DMS79 treated with DMSO at 0.1 percent for 48 hours (cell line): ENCODE results near the gene APOM.

Source experiments
- DNase-seq: peaks from one replicate; lab custom pipeline; 2025; lab: John Stamatoyannopoulos, UW

Gene APOM

DNA sequence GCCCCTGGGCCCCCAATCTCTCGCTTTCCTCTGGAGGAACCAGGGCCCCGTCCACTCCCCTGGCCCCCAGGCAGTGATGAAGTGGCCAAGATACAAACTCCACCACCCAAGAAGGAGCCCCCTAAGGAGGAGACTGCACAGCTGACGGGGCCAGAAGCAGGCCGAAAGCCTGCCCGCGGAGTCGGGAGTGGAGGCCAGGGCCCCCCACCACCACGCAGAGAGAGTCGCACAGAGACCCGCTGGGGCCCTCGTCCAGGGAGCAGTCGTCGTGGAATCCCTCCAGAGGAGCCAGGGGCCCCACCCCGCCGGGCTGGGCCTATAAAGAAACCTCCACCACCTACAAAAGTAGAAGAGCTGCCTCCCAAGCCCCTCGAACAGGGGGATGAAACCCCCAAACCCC is 24.5 kb upstream of the APOM start:
- DNase-seq, result no peak

DNA sequence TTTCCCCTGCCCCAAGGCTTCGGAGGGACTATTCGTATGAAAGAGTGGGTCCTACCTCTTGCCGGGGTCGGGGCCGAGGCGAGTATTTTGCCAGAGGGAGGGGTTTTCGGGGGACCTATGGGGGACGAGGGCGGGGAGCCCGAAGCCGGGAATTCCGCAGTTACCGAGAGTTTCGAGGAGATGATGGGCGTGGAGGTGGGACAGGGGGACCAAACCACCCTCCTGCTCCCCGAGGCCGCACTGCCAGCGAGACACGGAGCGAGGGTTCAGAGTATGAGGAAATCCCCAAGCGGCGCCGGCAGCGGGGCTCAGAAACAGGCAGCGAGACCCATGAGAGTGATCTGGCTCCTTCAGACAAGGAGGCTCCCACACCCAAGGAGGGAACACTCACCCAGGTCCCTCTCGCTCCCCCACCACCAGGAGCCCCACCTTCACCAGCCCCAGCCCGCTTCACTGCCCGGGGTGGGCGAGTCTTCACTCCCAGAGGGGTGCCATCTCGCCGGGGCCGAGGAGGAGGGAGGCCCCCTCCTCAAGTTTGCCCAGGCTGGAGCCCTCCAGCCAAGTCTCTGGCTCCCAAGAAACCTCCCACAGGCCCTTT is 23.9 kb upstream of the APOM start:
- DNase-seq, result no peak

DNA sequence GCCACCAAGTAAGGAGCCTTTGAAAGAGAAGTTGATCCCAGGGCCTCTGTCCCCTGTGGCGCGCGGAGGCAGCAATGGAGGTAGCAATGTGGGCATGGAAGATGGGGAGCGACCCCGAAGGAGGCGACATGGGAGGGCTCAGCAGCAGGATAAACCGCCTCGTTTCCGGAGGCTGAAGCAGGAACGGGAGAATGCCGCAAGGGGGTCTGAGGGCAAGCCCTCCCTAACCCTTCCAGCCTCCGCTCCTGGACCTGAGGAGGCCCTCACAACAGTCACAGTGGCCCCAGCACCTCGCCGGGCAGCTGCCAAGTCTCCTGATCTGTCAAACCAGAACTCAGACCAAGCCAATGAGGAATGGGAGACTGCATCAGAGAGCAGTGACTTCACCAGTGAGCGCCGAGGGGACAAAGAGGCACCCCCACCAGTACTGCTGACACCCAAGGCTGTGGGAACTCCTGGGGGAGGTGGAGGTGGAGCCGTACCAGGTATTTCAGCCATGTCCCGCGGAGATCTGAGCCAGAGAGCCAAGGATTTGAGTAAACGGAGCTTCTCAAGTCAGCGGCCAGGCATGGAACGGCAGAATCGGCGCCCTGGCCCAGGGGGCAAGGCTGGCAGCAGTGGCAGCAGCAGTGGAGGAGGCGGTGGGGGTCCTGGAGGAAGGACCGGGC is 23.3 kb upstream of the APOM start:
- no peak for DNase-seq

DNA sequence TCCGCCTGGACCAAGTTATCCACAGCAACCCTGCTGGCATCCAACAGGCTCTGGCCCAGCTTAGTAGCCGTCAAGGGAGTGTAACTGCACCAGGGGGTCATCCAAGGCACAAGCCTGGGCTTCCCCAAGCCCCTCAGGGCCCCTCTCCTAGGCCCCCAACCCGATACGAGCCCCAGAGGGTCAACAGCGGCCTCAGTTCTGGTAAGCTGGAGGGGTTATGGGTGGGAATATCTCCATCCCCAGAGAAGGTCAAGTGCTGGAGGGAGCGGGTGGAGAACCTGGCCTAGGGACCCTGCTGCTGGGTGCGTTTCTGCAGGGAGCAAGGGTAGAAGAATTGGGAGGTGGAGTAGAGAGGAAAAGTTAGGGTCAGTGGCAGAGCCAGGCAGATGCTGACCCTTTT is 22.2 kb upstream of the APOM start:
- DNase-seq, result no peak

DNA sequence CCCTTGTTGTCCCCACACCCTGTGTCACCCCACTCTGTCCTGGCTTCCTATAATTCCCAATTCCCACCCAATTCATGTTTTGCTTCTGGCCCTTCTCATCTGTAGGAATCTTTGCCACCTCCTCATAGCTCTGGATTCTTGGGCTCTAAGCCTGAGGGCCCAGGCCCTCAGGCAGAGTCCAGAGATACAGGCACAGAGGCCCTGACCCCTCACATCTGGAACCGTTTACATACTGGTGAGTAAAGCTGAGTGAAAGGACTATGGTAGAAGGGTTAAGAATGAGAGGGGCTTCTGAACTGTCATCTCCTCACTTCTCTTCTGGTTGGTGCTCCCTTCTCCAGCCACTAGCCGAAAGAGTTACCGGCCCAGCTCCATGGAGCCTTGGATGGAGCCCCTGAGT is 21.6 kb upstream of the APOM start:
- DNase-seq, result no peak

DNA sequence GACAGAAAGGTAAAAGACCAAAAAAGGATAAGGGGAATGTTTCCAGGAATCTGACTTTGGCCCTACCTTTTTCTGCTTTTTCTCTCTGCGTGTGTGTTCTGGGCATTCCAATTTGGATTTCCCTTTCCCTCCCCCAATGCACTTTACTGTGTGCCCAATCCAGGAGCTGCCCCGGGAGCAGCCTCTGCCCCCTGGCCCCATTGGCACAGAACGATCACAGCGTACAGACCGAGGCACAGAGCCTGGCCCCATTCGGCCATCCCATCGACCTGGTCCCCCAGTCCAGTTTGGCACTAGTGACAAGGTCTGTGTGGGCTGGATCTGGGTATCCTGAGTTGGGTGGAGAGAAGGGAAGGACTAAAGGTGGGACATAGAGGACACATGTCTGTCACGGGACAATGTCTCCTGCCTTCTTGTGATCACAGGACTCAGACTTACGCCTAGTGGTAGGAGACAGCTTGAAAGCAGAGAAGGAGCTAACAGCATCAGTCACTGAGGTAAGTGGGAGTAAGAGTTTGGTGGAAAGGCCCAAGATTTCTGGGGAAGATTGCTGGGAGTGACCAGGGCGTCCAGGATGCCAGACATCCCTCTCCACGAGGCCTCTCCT is 20.6 kb upstream of the APOM start:
- no peak for DNase-seq

DNA sequence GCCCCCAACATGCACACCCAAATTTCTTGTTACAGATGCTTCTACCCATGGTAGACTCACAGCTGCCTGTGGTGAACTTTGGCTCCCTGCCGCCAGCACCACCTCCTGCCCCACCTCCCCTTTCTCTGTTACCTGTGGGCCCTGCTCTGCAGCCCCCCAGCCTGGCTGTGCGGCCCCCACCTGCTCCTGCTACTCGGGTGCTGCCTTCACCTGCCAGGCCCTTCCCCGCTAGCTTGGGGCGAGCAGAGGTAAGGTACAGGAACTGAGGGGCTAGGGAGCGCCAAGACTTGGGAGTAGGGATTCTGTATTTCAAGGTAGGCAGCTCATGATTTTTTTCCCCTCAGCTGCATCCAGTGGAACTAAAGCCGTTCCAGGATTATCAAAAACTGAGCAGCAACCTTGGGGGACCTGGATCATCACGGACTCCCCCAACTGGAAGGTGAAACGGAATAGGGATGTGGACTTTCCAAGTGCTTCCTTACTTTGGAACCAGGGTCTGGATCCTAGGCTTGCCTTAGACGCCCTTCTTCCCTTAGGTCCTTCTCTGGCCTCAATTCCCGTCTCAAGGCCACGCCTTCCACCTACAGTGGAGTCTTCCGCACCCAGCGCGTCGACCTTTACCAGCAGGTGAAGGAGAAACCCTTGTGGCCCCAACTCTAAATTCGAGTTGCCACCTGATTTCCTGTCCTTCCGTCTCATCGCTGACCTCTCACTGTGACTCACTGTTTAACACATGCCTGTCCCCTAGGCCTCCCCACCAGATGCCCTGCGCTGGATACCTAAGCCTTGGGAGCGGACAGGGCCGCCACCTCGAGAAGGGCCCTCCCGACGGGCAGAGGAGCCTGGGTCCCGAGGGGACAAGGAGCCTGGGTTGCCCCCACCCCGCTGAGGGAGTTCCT is 18.7 kb upstream of the APOM start:
- DNase-seq, result no peak

DNA sequence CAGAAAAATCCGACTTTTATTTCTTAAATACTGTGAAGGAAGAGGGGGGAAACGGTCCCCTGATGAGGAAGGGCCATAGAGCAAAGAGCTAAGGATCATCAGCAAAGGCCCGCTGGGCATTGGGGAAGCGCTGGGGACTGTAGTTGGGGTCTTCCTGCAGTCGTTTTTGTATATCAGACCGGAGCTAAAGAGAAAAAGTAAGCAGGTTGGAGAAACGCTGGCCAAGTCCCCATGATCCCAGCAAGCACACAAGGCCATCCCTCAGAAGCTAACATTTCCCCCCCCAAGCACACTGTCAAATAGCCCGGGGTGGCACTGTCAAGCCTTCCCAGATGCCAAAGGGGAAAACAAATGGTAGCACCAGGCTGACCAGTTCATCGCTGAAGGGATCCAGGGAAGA is 16.7 kb upstream of the APOM start:
- no peak for DNase-seq

DNA sequence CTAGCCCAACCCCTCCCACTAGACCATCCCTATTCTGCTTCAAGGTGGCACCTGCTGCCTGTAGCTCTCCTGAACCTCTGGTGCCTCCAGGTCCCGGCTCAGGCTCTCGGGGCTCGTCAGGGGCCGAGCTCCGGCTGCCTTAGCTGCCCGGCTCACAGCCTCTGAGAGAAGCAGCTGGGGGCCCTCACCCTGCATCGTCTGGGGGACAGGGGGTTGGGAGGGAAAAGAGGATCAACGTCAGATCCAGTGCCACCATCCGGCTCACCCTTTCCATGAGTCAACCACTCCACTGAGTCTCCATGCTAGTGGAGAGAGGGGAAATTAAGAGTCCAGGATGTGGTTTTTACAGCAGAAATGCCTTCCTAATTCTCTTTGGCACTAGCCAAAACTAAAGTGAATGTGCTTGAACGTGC is 16.2 kb upstream of the APOM start:
- no peak for DNase-seq

DNA sequence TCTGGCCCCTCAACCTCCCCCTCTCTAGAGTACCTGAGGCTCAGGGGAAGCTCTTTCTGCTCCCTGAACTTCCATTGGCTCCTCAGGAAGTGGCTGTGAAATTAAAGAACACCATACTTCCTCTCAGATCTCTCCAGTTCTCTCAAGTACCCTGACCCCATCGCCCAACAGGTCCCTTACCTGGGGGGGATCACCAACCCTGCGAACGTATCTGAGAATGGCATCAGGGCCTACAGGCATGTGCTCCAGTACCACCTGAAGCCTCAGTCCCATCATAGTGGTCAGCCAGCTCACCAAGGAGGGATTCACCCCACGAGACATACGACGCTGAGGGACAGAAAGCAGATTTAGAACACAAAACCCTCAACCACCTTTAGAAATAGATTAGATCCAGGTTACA is 15.1 kb upstream of the APOM start:
- DNase-seq, result no peak

DNA sequence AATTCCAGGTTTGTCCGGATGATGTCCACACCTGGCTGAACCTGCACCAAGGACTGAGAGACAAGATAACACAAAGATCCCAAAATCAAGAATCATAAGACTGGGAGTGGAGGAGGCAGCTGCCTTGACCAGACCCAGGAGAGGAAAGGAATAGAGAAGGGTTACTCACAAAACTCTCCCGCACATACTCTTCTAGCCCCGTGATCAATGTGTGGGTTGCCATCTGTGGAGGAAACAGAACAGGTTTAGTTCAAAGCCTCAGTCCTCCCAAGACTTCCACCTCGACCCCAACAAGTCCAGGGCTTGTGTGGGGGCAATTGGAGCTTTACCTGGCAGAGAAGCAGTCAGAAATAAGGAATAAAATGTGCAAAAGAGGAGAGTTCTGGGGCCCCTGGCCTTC is 14.3 kb upstream of the APOM start:
- no peak for DNase-seq

DNA sequence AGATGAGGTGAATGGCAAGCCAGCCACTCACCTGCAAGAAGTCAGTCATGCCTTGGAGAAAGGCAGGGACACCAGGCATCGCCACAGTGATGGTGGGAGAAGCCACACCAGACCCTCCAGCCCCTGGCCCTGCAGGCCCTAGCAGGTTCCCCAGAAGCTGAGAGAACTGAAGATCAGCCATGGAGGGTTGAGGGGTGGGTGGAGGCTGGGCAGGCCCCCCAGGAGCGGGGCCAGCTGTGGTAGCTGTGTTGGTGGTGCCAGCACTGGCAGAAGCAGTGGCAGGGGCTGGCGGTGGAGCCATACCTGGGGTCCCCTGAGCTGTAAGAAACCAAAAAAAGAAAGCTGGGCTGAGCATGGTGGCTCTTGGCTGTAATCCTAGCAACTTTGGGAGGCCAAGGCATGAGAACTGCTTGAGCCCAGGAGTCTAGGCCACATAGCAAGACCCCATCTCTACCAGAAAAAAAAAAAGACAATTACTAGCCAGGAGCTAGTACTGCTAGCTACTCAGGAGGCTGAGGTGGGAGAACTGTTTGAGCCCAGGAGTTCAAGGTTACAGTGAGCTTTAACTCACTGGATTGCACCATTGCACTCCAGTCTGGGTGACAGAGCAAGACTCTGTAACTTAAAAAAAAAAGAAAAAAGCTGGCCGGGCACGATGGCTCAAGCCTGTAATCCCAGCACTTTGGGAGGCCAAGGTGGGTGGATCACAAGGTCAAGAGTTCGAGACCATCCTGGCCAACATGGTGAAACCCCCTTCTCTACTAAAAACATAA is 12.7 kb upstream of the APOM start:
- DNase-seq, result no peak

DNA sequence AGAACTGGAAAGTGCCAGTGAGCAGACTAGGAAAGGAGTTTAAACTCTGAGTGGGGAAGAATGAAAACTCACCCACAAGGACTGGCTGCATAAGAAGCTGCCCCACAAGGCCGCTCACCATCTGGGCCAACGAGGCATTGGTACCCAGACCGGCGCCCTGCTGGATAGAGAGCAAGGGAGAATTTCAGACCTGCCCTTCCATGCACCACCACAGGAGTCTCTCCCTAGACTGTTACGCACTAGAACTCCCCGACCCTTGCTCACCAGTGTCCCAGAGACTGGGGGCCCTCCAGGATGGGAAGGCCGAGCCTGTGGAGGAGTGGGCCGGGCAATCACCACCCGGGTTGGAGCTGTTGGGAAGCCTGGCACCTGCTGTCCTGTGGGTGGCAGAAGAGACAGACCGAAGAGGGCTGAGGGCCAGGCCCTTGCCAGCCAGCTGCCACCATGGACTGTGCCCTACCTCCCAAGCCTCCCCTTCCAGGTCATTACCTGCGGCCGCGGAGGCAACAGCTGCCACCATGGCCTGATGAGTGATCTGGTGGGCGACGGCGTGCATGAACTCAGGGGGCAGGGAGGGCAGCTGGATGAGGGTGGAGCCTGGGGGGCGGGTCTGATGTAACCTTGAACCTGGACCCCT is 11.8 kb upstream of the APOM start:
- no peak for DNase-seq

DNA sequence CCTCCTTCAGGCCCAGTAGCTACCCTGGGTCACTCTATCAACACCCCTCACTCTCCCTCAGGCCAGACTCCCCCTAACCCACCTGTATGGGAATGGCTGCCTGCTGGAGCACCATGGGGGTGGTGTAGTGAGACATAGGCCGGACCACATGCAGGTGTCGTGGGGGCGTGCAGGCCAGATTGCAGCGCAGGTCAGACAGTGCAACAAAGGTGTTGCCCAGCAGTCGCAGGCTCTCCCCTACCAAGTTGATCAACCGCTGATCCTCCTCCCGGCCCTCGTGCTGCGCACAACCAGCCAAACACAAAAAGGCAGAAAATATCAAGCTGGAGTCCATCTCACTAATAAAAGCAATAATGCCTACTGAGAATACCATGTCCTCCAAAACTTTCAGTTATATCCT is 10.4 kb upstream of the APOM start:
- DNase-seq, result no peak

DNA sequence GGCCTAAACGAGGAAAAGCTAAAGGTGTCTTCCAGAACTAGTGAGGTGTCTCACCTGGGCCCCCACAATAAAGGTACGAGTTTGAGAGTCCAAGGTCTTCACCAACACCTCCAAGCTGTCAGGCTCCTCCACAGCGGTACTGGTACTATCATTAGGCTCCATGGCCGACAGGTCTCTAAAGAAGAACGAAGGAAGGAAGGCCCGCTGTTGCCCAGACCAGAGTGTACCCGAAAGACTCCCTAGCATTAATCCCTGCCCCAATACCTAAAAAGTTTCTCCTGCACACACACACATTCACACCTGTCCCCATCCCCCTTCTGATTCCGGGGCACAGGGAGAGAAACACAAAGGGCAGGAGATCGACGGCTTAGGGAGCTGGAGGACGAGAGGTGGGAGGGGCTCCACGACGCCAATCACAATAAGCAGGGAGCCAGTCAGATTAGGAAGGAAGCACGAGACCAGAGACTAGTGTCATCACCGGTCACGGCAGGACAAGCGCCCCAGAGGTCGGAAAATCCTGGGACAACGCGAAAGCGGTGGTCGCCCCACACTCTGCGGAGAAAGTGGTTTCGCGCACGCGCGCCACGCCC is 4.0 kb upstream of the APOM start:
- peak; percentile 69 for DNase-seq

DNA sequence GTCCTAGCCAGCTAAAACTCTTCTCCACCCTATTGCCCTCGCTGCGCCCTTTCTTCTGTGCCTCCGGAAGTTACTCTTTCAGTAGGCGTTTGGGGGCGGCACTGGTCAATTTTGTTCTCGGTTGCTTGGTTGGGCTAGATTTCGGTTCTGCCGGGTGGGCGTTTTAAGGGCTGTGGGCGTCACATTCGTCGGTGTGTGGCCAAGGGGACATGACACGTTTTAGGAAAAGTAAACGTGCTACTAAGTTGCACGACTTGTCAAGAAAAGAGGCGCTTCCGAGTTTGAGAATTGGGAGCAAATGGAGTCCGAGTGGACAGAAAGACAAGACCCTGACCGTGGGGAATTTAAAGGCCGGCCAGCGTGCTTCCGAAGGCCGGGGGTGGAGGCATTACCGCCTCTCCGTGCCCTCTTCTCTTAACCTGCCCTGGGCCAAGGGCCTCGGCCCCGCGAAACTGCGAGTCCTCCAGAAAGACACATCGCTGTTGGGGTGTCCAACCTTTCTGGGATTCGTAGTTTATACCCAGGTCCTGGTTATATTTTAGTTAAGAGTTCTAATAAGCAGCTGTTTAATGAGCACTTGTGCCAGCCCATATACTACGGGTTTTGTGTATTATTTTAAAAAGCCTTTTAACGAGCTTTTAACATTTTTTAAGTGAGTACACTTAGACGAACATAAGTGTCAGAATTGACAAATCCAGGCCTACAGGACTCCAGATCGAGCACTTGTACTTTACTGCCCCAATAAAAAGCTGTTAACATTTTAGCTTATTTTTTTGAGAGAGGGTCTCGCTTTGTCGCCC is 2.6 kb upstream of the APOM start:
- DNase-seq, result peak; percentile 16

DNA sequence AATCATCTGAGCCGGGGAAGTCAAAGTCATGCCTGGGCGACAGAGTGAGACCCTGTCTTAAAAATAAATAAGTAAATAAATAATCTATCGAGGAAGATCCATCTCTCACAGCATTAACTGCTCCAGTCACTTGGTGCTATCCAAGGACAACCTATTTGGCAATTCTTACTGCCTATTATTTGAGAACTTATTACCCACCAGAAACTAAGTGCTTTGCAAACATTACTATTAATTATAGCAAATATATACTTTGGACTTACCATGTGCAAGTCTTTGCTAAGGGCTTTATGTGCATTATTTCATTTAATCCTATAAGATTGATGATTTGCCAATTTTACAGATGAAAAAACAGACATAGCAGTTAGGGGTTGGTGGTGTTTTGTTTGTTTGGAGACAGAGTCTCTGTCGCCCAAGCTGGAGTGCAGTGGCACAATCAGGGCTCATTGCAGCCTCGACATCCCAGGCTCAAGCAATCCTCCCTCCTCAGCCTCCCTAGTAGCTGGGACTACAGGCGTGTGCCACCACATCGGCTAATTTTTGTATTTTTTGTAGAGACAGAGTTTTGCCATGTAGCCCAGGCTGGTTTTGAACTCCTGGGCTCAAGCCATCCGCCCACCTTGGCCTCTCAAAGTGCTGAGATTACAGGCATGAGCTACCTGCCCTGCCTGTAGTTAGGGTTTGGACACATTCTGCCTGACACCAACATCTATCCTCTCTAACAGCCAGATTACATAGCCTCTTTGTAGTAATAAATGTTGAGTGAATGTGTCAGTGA is 933 bp upstream of the APOM start:
- DNase-seq, result no peak

DNA sequence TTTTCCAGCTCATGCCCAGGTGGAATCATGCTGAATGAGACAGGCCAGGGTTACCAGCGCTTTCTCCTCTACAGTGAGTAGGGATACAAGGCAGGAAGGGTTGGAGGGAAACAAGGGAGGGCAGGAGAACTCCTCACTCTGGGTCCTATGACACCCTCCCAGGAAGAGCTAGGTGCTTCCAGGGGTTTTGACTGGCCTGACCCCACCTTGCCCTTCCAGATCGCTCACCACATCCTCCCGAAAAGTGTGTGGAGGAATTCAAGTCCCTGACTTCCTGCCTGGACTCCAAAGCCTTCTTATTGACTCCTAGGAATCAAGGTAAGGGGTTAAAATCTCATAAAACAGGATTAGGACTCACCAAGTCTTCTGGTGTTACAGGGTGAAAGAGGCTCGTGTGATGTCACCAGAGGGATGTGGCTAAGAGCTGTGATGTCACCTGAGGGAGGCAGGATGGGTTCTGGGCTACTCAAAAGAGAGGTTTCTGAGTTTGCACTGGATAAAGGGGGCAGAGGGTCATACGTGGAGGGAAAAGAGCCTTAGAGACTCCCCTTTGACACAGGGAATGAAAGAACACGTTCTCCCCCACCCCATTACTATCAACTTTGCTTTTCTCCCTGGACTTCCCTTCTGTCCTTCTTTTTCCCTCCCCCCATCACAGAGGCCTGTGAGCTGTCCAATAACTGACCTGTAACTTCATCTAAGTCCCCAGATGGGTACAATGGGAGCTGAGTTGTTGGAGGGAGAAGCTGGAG is 1.9 kb downstream of the APOM start:
- DNase-seq, result no peak
